ENCODE measurements around the gene STAMBP. TPM values are rescaled to one million over a fixed set of nuclear protein-coding genes. Genes with fewer than 3 reads are reported as not detected.

Gene STAMBP
- total RNA-seq, 1 donor from 2014 or later = 36.4 TPM

DNA sequence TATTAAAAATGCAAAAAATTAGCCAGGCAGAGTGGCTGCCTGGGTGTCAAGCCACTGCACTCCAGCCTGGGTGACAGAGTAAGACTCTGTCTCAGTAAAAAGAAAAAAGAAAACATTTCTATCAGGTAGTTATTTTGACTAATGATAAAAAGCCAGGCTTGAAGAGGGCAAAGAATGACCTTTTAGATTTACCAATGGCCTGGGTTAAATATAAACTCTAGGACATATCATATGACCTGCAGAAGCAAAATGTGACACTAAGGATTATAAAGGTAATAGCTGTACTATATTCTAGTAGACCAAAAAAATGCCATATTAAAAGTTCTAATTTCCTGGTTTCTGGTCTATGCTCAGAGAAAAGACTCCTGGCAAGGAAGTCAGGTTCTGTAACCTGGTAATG, 16.1 kb upstream of the STAMBP start:
- Histone ChIP-seq H3K9me3 (no peaks in the 10 kb centered on the region), H3K27ac (no peak overlapping the region), H3K4me3 (no peak overlapping the region), H3K4me1 (no peaks in the 10 kb centered on the region), H3K27me3 (no peaks in the 10 kb centered on the region), H3K36me3 (no peaks in the 10 kb centered on the region)
- DNase-seq (ENCODE audit: low spot score in 2 of 2) = no peak
- TF ChIP-seq, protein P1, sequence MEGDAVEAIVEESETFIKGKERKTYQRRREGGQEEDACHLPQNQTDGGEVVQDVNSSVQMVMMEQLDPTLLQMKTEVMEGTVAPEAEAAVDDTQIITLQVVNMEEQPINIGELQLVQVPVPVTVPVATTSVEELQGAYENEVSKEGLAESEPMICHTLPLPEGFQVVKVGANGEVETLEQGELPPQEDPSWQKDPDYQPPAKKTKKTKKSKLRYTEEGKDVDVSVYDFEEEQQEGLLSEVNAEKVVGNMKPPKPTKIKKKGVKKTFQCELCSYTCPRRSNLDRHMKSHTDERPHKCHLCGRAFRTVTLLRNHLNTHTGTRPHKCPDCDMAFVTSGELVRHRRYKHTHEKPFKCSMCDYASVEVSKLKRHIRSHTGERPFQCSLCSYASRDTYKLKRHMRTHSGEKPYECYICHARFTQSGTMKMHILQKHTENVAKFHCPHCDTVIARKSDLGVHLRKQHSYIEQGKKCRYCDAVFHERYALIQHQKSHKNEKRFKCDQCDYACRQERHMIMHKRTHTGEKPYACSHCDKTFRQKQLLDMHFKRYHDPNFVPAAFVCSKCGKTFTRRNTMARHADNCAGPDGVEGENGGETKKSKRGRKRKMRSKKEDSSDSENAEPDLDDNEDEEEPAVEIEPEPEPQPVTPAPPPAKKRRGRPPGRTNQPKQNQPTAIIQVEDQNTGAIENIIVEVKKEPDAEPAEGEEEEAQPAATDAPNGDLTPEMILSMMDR (IDR thresholded peaks at IDR 0.05) = no peak
- intact Hi-C loops (cut with DNase I) = no loop called here

DNA sequence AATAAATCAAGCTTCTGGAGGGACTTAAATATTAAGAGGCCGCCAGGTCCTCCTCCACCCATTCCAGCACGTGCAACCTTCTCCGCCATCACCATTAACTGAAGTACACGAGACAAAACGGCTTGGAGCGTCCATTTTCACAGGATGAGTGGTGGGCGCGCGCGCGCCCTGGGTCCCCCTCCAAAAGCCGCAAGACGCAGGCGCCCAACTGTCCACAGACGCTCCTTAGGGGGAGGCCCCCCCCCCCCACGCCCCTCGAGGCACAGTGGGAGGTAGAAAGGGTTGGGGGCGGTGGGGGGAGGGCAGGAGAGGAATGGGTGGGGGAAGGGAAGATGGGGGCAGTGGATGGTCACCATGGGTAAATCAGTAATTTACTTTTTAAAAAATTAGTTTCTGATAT, 10.5 kb upstream of the STAMBP start:
- intact Hi-C loops (cut with DNase I) = no loop called here
- TF ChIP-seq, protein P1 (IDR thresholded peaks at IDR 0.05) = no peak
- Histone ChIP-seq H3K27me3 (no peaks in the 10 kb centered on the region), H3K4me3 (no peak overlapping the region), H3K9me3 (no peaks in the 10 kb centered on the region), H3K4me1 (no peaks in the 10 kb centered on the region), H3K36me3 (no peaks in the 10 kb centered on the region), H3K27ac (no peak overlapping the region)
- DNase-seq (ENCODE audit: low spot score in 2 of 2) = no peak

DNA sequence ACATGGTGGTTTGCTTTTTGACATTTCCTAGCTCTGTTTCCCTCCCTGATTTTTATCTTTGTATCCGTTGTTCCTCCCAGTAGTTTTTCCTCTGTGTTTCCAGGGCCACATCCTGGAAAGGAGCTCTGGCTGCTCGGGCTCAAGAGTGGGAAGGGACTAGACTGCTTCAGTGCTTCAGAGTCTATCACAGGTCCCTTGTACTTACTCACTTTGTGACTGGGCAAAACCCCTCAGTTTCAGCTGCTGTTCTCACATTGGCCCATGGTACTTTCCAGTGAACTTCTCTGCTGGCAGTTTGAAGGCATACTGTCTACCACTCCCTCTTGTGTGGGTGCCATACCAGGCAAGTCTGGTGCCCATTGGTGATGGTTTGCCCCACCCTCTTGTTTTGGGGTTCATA, 7.5 kb upstream of the STAMBP start:
- Histone ChIP-seq H3K4me3 (no peak overlapping the region), H3K36me3 (no peaks in the 10 kb centered on the region), H3K27me3 (no peaks in the 10 kb centered on the region), H3K9me3 (no peaks in the 10 kb centered on the region), H3K4me1 (no peaks in the 10 kb centered on the region), H3K27ac (no peak overlapping the region)
- DNase-seq (ENCODE audit: low spot score in 2 of 2) = no peak
- TF ChIP-seq, protein P1 (IDR thresholded peaks at IDR 0.05) = no peak
- intact Hi-C loops (cut with DNase I) = loop anchor here (5.0 kb wide), 1 partner anchor 511 kb away; no protein-coding TSS in a partner anchor

DNA sequence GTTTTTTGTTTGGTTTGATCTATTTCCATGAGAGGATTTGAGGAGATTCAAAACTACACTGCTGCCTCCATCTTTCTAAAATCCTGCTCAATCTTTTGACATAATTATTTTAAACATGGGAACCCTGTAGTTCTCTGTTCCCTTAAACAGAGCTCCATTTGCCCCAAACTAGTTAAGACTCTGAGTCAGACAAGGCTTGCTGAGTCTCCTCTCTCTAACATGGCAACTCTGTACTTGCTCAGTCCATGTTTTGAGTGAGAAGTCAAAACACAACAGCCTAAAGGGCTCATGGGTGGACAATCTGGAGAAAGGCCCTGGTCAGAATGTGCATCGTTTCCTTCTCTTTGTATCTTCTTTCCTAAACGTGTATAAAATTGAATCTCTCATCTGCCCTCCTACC, 7.1 kb upstream of the STAMBP start:
- intact Hi-C loops (cut with DNase I) = loop anchor here (5.0 kb wide), 1 partner anchor 511 kb away; no protein-coding TSS in a partner anchor
- H3K27ac ChIP-seq = no peak overlapping the region

DNA sequence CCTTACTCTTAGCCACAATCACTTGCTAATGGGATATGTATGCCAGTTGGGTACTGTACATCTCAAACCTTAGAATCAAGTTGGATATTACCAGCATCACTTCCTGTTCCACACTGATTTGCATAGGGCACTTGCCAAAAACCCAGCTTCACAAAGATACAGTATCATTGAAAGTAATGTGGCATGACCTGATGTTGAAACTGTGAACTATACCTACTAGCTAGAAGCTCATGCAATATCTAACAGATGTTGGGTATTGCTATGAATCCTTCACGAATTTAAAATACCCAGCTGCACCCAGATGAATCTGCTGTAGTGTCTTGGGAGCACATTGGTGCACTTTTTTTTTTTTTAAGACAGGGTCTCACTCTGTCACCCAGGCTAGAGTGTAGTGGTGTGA, 6.5 kb upstream of the STAMBP start:
- Histone ChIP-seq H3K4me1 (no peaks in the 10 kb centered on the region), H3K9me3 (no peaks in the 10 kb centered on the region), H3K36me3 (no peaks in the 10 kb centered on the region), H3K27me3 (no peaks in the 10 kb centered on the region), H3K27ac (no peak overlapping the region), H3K4me3 (no peak overlapping the region)
- intact Hi-C loops (cut with DNase I) = loop anchor here (5.0 kb wide), 1 partner anchor 510 kb away; no protein-coding TSS in a partner anchor
- no peak for DNase-seq (ENCODE audit: low spot score in 2 of 2)
- TF ChIP-seq, protein P1 (IDR thresholded peaks at IDR 0.05) = no peak

More for the DNA sequence above, 7.1 kb upstream of the STAMBP start:
- TF ChIP-seq, protein P1 (IDR thresholded peaks at IDR 0.05) = no peak
- Histone ChIP-seq H3K36me3 (no peaks in the 10 kb centered on the region), H3K4me3 (no peak overlapping the region), H3K27me3 (no peaks in the 10 kb centered on the region), H3K9me3 (no peaks in the 10 kb centered on the region), H3K4me1 (no peaks in the 10 kb centered on the region)
- DNase-seq (ENCODE audit: low spot score in 2 of 2) = no peak

DNA sequence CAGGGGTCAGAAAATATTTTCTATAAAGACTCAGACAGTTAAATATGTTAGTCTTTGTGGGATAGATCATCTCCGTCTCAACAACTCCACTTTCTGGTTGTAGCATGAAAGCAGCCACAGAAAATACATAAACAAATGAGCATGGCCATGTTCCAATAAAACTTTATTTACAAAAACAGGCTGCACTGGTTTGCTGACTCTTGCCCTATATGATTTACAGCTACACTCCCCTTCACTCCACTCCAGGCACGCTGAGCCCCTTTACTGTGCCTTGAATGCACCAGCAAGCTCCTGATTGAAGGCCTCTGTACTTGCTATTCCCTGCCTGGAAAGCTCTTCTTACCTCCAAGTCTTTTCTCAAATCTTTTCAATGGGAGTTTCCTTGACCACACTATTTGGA, 5.8 kb upstream of the STAMBP start:
- Histone ChIP-seq H3K9me3 (no peaks in the 10 kb centered on the region), H3K4me1 (peaks cover 0 to under 1% of the 10 kb centered on the region in 2 donors), H3K27me3 (no peaks in the 10 kb centered on the region), H3K4me3 (no peak overlapping the region), H3K27ac (no peak overlapping the region), H3K36me3 (no peaks in the 10 kb centered on the region)
- intact Hi-C loops (cut with DNase I) = loop anchor here (5.0 kb wide), 1 partner anchor 509 kb away; no protein-coding TSS in a partner anchor
- no peak for DNase-seq (ENCODE audit: low spot score in 2 of 2)
- TF ChIP-seq, protein P1 (IDR thresholded peaks at IDR 0.05) = no peak

All from ascending aorta (tissue), 2 donors.